IPS DF 6.9 (cell line): ENCODE results near the gene KIAA0825.

ENCODE experiments used
- DNase-seq: peaks from one replicate; pipeline ENCODE4 v3.0.0-alpha.2; 2013; ENCODE audit warnings: low read depth, low spot score
- H3K27ac ChIP-seq: one replicate; pipeline ENCODE4 v1.5.1; 2013; ENCODE audit warnings: low read length, control low read depth
- H3K27me3 ChIP-seq: 2 replicates; pipeline ENCODE4 v1.6.1; 2013; ENCODE audit warnings: mild to moderate bottlenecking, low read length; ENCODE audit not compliant: control insufficient read depth, insufficient read depth
- H3K36me3 ChIP-seq: 2 replicates; pipeline ENCODE4 v1.6.1; 2013; ENCODE audit warnings: low read length; ENCODE audit not compliant: control insufficient read depth, insufficient read depth
- H3K4me1 ChIP-seq: 2 replicates; pipeline ENCODE4 v1.6.1; 2013; ENCODE audit warnings: low read length; ENCODE audit not compliant: control insufficient read depth, insufficient read depth
- H3K4me3 ChIP-seq: 2 replicates; pipeline ENCODE4 v1.5.1; 2013; ENCODE audit warnings: mild to moderate bottlenecking, low read length
- H3K9me3 ChIP-seq: 2 replicates; pipeline ENCODE4 v1.6.1; 2013; ENCODE audit warnings: low read length, inconsistent platforms; ENCODE audit not compliant: control insufficient read depth, insufficient read depth
- WGBS: extraction: QIAGEN DNeasy Blood & Tissue Kit; methylation state at CpG from one replicate; pipeline ENCODE4 v1.1.7; 2013; ENCODE audit warnings: mixed read lengths, missing lambda C conversion rate; ENCODE audit not compliant: insufficient read length, insufficient coverage; 5-methylcytosine and 5-hydroxymethylcytosine counted together

The KIAA0825 gene

GRCh38 chr5:94618493-94619328, at the start of gene KIAA0825, which contains the start of gene SLF1:
TSS of gene KIAA0825 (minus strand) at chr5:94618604. CDS start at chr5:94537126, 81,478 bp downstream.
TSS of gene SLF1 (plus strand) at chr5:94618669. CDS start at chr5:94628811, 10,142 bp downstream.
- H3K4me3 ChIP-seq = peak within 1 kb of the TSS; percentile 78
- H3K4me1 ChIP-seq = no peaks in the 10 kb centered on the region
- no peaks in the 10 kb centered on the region for H3K9me3 ChIP-seq
- H3K27me3 ChIP-seq = no peaks in the 10 kb centered on the region
- DNase-seq = peak; percentile 67
- H3K27ac ChIP-seq = no peak within 1 kb of the TSS
- no CpG with 5 or more reads among the region's 63 CpGs for WGBS
- H3K36me3 ChIP-seq = no peaks in the 10 kb centered on the region

DNA sequence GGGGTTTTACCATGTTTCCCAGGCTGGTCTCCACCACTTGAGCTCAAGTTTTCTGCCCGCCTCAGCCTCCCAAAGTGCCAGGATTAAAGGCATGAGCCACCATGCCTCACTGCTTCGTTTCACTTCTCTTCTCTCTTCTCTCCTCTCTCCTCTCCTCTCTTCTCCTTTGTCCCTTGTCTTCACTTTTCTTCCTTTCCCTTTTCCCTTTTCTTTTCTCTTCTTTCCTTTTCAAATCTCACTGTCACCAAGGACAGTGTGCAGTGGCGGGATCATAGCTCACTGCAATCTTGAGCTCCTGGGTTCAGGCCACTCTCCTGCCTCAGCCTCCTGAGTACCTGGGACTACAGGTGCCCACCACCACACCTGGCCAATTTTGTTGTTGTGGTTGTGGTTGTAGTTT, 49.5 kb upstream of the KIAA0825 start:
- no peak overlapping the region for H3K4me3 ChIP-seq
- WGBS = no CpG with 5 or more reads among the region's 3 CpGs
- H3K36me3 ChIP-seq = no peaks in the 10 kb centered on the region
- H3K9me3 ChIP-seq = no peaks in the 10 kb centered on the region
- no peak for DNase-seq
- no peaks in the 10 kb centered on the region for H3K4me1 ChIP-seq
- no peaks in the 10 kb centered on the region for H3K27me3 ChIP-seq
- H3K27ac ChIP-seq = no peak overlapping the region

- H3K9me3 ChIP-seq = no peaks in the 10 kb centered on the region
- H3K4me1 ChIP-seq = no peaks in the 10 kb centered on the region
- no peak for DNase-seq
- no CpG with 5 or more reads among the region's 3 CpGs for WGBS
- no peak overlapping the region for H3K4me3 ChIP-seq
- no peaks in the 10 kb centered on the region for H3K27me3 ChIP-seq
- no peak overlapping the region for H3K27ac ChIP-seq
- H3K36me3 ChIP-seq = no peaks in the 10 kb centered on the region; the same call in 1 of the 2 replicates
These were observed 42.7 kb upstream of the KIAA0825 start for GRCh38 chr5:94661086-94661485.

DNA sequence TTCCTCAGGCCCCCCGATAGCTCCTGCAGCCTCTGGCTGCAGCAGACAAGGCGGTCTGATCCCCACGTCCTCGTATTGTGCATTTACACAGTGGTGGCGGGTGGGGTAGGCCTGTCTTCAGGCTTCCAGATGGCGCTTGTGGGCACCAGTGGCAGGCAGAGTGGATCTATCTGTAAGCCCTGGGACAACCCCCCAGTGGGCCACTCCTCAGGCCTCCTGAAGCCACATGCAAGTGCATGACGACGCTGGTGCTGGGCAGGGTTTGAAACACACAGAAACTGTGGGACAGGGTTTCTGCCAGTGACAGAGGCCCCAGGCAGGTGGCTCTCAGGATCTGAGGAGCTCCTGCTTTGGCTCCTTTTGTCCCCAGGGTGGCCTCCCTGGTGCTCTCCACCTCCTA, 42.1 kb upstream of the KIAA0825 start:
- no peaks in the 10 kb centered on the region for H3K9me3 ChIP-seq
- H3K4me1 ChIP-seq = no peaks in the 10 kb centered on the region
- H3K27ac ChIP-seq = no peak overlapping the region
- no CpG with 5 or more reads among the region's 8 CpGs for WGBS
- H3K36me3 ChIP-seq = no peaks in the 10 kb centered on the region; the same call in 1 of the 2 replicates
- H3K4me3 ChIP-seq = no peak overlapping the region
- DNase-seq = no peak
- no peaks in the 10 kb centered on the region for H3K27me3 ChIP-seq

- H3K4me1 ChIP-seq = no peaks in the 10 kb centered on the region
- no peak for DNase-seq
- no peaks in the 10 kb centered on the region for H3K27me3 ChIP-seq
- no CpG with 5 or more reads among the region's 1 CpG for WGBS
- no peaks in the 10 kb centered on the region; the same call in 1 of the 2 replicates for H3K36me3 ChIP-seq
- no peak overlapping the region for H3K4me3 ChIP-seq
- no peaks in the 10 kb centered on the region for H3K9me3 ChIP-seq
- H3K27ac ChIP-seq = no peak overlapping the region
These were observed 39.9 kb upstream of the KIAA0825 start for GRCh38 chr5:94658272-94658671.

DNA sequence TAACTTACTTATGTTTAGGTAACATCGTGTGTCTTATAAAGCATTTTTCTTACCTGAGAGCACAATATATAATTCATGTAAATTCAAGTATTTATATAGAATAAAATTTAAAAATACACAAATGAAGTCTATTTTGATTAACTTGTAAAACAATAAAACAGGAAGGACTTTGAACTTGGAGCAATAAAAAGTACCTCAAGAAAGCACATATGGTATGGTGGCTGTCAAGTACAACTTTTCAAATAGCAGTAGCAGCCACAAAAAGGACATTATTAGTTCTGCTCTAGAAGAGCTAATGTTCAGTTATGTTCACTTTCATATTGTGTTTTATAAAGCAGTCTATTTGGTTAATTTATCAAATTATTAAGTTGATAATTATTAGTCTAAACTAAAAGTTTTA, 31.5 kb upstream of the KIAA0825 start:
- Histone ChIP-seq H3K4me1 (no peaks in the 10 kb centered on the region), H3K27me3 (no peaks in the 10 kb centered on the region), H3K9me3 (no peaks in the 10 kb centered on the region), H3K27ac (no peak overlapping the region), H3K4me3 (no peak overlapping the region), H3K36me3 (no peaks in the 10 kb centered on the region)
- WGBS = no CpG with 5 or more reads among the region's 1 CpG
- no peak for DNase-seq

DNA sequence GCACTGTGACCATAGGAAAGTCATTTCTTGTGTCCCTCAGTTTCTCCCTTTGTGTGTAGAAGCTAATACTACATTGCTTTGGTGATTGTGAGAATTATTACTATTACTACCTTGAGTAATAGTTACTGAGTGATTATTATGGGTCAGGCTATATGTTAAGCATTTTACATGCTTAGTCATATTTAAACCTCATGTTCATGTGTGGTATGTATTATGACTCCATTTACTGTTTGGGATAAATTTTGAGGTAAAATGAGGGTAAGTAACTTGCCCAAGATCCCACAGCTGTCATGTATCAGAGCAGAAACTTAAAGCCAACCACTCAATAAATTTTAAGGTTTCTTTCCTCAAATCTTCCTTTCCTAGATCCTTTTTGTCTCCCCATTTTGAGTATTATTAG, 28.4 kb upstream of the KIAA0825 start:
- Histone ChIP-seq H3K27me3 (no peaks in the 10 kb centered on the region), H3K9me3 (no peaks in the 10 kb centered on the region), H3K4me3 (no peak overlapping the region), H3K4me1 (no peaks in the 10 kb centered on the region), H3K27ac (no peak overlapping the region), H3K36me3 (no peaks in the 10 kb centered on the region)
- no peak for DNase-seq

GRCh38 chr5:94645053-94645452, 26.6 kb upstream of the KIAA0825 start:
- WGBS = no CpG with 5 or more reads among the region's 3 CpGs
- no peak for DNase-seq

GRCh38 chr5:94640176-94640575, 21.8 kb upstream of the KIAA0825 start:
- H3K4me3 ChIP-seq = no peak overlapping the region
- WGBS = no CpG with 5 or more reads among the region's 3 CpGs
- H3K36me3 ChIP-seq = no peaks in the 10 kb centered on the region
- no peaks in the 10 kb centered on the region for H3K4me1 ChIP-seq
- H3K27me3 ChIP-seq = no peaks in the 10 kb centered on the region
- DNase-seq = no peak
- no peaks in the 10 kb centered on the region for H3K9me3 ChIP-seq
- H3K27ac ChIP-seq = no peak overlapping the region

More at GRCh38 chr5:94645053-94645452, 26.6 kb upstream of the KIAA0825 start:
- Histone ChIP-seq H3K27ac (no peak overlapping the region), H3K4me3 (no peak overlapping the region), H3K4me1 (no peaks in the 10 kb centered on the region), H3K9me3 (no peaks in the 10 kb centered on the region), H3K27me3 (no peaks in the 10 kb centered on the region), H3K36me3 (no peaks in the 10 kb centered on the region)

DNA sequence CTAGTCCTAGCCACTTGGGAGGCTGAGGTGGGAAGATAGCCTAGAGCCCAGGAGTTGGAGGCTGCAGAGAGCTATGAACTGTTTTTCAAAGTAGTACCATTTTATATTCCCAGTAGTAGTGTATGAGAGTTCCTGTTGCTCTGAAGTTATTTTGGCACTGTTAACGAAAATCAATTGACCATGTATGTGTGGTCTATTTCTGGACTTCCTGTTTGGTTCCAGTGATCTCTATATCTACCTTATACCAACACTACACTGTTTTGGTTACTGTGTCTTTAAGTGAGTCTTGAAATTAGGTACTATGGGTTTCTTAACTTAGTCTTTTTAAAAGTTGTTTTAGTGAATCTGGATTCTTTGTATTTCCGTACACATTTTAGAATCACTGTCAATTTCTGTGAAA, 13.6 kb upstream of the KIAA0825 start:
- Histone ChIP-seq H3K4me3 (no peak overlapping the region), H3K27me3 (no peaks in the 10 kb centered on the region), H3K9me3 (no peaks in the 10 kb centered on the region), H3K4me1 (no peaks in the 10 kb centered on the region), H3K36me3 (no peaks in the 10 kb centered on the region), H3K27ac (no peak overlapping the region)
- WGBS = no CpG with 5 or more reads among the region's 2 CpGs
- no peak for DNase-seq

DNA sequence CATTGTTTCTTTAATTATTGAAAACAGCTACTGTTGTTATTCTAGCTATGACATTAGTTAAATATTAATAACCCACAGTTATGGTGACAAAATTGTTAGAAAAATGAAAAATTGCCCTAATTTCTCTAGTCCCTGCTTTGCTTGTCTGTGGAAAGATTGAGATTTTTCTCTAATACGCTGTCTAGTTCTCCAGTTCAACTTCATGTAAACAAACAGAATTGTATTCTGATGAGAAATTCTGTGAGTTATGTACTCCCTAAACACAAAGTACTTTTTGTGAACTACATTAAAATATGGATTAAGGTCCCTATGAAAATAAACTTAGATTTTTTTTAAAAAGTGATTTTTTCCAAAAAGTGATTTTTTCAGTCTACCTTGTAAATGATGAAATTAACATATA, 8.8 kb upstream of the KIAA0825 start:
- no peak for DNase-seq
- H3K27me3 ChIP-seq = no peaks in the 10 kb centered on the region
- H3K4me3 ChIP-seq = no peak overlapping the region
- no peaks in the 10 kb centered on the region for H3K9me3 ChIP-seq
- H3K27ac ChIP-seq = no peak overlapping the region
- no peaks in the 10 kb centered on the region for H3K4me1 ChIP-seq
- WGBS = no CpG with 5 or more reads among the region's 1 CpG
- H3K36me3 ChIP-seq = no peaks in the 10 kb centered on the region
